A172 (cell line): ENCODE results near the gene ADAMTS10. TPM values are rescaled to one million over a fixed set of nuclear protein-coding genes. Genes with fewer than 3 reads are reported as not detected.
"Not testable (repeated sequence)": the region's sequence is repeated elsewhere in the genome, so short reads cannot be mapped to it uniquely, and the experiment has no call there.

Source experiments
- DNase-seq: peaks from one replicate; pipeline ENCODE4 v3.0.0-alpha.2; 2015; ENCODE audit warnings: low spot score
- total RNA-seq: library from RNA; depleted of rRNA; stranded (reverse); fragments of >200 nt; shearing (Covaris generic); gene quantifications from 2 replicates; pipeline ENCODE4 v1.2.3, GENCODE V29; 2014

The ADAMTS10 gene
- total RNA-seq, 1 experiment from 2014 or later = 7.7 TPM

- DNase-seq = no peak
These were observed 16.3 kb upstream of the ADAMTS10 start for GRCh38 chr19:8626842-8627241.

DNA sequence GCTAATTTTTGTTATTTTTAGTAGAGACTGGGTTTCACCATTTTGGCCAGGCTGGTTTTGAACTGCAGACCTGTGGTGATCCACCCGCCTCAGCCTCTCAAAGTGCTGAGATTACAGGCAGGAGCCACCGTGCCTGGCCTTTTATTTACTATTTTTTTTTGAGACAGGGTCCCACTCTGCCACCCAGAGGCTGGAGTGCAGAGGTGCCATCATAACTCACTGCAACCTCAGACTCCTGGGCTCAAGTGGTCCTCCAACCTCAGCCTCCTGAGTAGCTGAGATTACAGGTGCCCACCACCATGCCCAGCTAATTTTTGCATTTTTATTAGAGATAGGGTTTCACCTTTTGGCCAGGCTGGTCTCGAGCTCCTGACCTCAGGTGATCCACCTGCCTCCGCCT lies 12.4 kb upstream of the ADAMTS10 start:
- not testable (repeated sequence) for DNase-seq

DNA sequence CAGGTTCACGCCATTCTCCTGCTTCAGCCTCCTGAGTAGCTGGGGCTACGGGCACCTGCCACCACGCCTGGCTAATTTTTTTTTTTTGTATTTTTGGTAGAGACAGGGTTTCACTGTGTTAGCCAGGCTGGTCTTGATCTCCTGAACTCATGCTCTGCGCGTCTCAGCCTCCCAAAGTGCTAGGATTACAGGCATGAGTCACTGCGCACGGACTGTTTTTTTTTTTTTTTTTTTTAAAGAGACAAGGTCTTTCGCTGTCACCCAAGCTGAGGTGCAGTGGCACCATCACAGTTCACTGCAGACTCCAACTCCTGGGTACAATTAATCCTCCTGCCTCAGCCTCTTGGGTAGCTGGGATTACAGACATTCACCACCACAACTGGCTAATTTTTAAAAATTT lies 8.2 kb upstream of the ADAMTS10 start:
- DNase-seq = no peak

GRCh38 chr19:8617984-8618383 lies 7.5 kb upstream of the ADAMTS10 start:
- no peak for DNase-seq

GRCh38 chr19:8617325-8617724 lies 6.8 kb upstream of the ADAMTS10 start:
- not testable (repeated sequence) for DNase-seq

DNA sequence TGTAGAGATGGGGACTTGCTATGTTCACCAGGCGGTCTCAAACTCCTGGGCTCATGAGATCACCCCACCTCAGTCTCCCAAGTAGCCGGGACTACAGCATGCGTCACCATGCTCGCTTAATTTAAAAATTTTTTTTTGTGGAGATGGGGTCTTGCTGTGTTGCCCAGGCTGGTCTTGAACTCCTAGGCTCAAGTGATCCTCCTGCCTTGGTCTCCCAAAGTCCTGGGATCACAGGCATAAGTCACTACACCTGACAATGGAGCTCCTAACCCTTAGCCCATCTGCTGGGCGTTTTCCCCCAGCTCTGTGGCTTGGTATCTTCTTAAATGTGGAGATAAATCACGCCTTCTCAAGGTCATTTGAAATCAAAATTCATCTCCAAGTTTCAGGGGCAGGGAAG lies 6.3 kb upstream of the ADAMTS10 start:
- no peak for DNase-seq

- DNase-seq = peak; percentile 69
These were observed 5.5 kb upstream of the ADAMTS10 start for GRCh38 chr19:8615813-8616596.

DNA sequence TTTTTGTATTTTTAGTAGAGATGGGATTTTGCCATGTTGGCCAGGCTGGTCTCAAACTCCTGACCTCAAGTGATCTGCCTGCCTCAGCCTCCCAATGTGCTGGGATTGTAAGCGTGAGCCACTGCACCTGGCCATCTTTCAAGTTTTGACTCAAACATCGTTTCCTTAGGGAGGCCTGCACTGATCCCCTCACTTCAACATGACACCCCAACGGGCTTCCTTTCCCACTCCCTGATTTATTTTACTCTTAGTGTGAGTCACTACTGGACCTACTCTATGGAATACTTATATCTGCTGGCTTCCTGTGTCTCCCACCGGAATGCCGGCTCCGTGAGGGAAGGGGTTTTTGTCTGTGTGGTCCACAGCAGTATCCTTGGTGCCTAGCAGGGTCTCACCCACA lies 4.5 kb upstream of the ADAMTS10 start:
- DNase-seq = peak; percentile 93

- DNase-seq = no peak
These were observed 3.9 kb upstream of the ADAMTS10 start for GRCh38 chr19:8614455-8614854.

- no peak for DNase-seq
These were observed 2.3 kb upstream of the ADAMTS10 start for GRCh38 chr19:8612807-8613171.

DNA sequence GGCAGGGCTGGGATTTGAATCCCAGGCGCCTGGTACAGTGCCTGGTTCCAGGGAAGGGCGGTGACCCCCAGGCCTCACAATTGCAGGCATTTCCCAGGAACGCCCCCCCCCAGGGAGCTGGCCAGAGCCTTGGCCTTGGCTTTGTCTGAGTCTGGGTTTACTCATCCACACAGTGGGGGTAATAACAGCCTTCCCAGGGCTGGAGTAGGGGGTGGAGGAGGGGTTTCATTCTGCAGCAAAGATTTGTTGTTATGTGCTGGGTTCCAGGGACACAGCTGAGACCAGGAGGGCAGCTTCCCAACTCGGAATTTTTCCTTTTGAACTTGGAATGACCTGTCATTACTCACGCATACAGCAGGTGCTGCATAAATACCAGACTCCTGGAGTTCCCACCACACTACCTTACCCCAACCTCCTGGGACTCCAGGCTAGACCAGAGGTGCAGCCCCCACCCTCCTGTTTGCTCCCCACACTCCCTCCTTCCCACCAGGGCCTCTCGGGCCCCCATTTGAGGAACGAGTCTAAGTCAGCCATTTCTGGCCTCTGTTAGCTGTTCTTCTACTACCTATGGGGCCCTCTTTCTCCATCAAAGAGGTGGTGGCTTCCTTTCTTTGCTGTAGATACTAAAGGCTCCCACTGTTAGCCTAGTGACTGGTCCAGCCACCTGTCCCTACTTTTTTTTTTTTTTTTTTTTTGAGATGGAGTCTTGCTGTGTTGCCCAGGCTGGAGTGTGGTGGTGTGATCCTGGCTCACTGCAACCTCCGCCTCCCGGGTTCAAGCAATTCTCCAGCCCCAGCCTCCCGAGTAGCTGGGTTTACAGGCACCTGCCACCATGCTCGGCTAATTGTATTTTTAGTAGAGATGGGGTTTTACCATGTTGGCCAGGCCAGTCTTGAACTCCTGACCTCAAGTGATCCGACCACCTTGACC lies 1.6 kb upstream of the ADAMTS10 start:
- peak; percentile 88 for DNase-seq

DNA sequence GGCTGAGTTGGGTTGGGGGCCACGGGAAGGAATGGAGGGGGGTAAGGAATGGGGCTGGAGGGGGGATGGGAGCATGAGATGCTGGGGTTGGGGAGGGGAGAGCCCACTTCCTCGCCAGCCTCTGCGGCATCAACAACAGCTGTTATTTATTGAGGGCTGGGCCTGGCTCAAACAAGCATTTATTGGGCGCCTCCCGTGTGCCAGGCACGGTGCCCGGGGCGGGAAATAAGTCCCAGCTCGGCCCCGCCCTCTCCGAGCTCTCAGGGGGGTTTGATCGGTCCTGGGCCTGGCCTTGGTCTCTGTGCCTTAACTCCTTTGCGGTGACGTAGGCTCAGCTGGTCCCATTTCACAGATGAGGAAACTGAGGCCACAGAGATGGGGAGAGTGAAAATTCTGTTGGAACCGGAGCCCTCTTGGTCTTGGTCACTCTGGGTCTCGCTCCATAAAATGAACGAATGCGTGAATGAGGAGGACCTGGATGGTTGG lies 919 bp upstream of the ADAMTS10 start:
- no peak for DNase-seq

DNA sequence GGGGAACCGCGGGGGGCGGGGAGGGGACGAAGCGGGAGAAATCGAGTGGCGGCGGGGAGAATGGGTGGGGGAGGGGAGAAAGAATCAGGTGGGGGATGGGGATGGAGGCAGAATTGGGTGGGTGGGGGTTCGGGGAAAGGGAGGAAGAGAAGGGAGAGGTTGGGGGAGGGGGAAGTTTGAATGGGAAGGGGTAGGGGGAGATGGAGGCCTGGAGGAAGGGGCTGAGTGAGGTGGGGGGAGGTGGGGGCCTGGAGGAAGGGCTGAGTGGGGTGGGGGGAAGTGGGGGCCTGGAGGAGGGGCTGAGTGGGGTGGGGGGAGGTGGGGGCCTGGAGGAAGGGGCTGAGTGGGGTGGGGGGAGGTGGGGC lies 403 bp upstream of the ADAMTS10 start:
- DNase-seq = no peak

- DNase-seq = peak; percentile 56
These were observed 1.1 kb downstream of the ADAMTS10 start for GRCh38 chr19:8609279-8610040.

DNA sequence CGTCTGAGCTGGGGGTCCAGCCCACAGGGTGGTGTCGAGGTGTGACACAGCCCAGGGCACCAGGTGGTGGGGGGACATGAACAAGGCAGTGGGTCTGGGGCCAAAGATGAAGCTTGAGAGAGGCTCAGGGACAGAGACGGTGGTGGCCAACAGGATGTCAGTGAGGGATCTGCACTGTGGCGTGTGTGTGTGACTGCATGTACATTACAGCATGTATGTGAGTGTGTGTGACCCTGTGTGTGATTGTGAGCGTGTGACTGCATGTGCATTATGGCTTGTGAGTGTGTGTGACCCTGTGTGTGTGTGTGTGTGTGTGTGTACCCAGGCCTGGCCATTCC lies 1.6 kb downstream of the ADAMTS10 start:
- no peak for DNase-seq

- DNase-seq = peak; percentile 56
These were observed 3.1 kb downstream of the ADAMTS10 start for GRCh38 chr19:8607386-8607785.

- no peak for DNase-seq
These were observed 5.0 kb downstream of the ADAMTS10 start for GRCh38 chr19:8605514-8605913.

- no peak for DNase-seq
These were observed 8.7 kb downstream of the ADAMTS10 start for GRCh38 chr19:8601796-8602195.

- DNase-seq = no peak
These were observed 9.7 kb downstream of the ADAMTS10 start for GRCh38 chr19:8600816-8601215.

- DNase-seq = no peak
These were observed 10.5 kb downstream of the ADAMTS10 start for GRCh38 chr19:8600064-8600463.

GRCh38 chr19:8596168-8596567 lies 14.3 kb downstream of the ADAMTS10 start:
- no peak for DNase-seq

DNA sequence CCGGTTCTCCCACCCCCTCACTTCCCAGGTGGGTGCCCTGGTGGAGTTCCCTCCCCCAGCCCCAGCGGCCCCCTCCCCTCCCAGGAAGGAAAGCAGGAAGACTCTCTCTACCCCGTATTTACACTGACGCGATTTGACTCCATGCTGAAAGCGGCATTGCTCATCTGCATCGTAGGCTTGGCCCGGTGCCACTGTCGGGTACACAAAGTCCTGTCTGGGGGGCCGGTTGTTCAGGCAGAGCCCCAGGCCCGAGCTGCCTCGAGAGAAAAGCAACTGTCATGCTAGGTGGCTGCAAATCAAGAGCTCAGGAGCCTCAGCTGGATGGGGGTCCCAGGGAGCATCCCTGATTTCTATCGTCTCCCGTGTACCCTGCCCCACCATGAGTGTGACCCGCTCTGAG lies 14.9 kb downstream of the ADAMTS10 start:
- DNase-seq = no peak
